GM21717 (cell line): ENCODE data around the gene FGG.
"Not testable (repeated sequence)": the region's sequence is repeated elsewhere in the genome, so short reads cannot be mapped to it uniquely, and the experiment has no call there.

Experiments
- ATAC-seq: cut with Tn5 transposase; IDR thresholded peaks from one replicate; pipeline ENCODE4 v1.9.1; 2021; ENCODE audit warnings: mild to moderate bottlenecking, moderate library complexity; ENCODE audit not compliant: unreplicated experiment

The FGG gene

GRCh38 chr4:154614306-154614705 is 1.9 kb upstream of the FGG start:
- no peak for ATAC-seq

DNA sequence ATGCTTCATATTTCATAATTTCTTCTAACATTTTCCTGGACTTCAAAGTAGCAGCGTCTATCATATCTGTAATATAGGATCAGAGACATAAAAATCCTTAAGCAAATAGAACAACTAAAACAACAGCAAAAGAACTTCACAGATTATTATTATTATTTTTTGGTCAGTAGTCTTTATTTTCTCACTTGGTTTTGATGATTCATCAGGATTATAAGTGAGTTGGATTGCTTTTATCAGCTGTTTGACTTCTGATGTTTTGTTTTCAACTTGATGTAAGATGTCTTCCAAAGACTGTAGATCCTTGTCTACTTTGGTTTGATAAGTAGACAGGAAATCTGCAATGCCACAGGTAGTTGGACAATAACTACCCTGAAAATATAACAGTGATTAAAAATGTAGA is 623 bp downstream of the FGG start:
- no peak for ATAC-seq

DNA sequence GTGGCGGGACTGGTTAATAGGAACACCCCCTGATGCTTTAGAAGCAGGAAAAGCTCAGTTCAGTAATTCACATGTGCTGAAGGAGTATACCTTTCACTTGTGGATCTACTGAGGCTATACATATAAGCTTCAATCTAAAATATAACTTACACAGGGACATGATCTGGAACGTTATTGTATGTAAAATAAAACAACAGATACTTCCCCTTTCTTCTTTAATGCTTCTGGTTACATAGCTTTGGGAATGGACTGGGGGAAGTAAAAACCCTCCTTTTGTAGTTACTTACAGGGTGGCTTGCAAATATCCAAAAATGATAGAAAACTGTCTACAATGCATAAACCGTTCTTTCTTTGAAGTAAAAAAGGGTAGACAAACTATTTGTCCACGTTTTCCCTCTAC is 1.9 kb downstream of the FGG start:
- no peak for ATAC-seq

GRCh38 chr4:154609532-154609931 is 2.9 kb downstream of the FGG start:
- no peak for ATAC-seq

- no peak for ATAC-seq
Measured at GRCh38 chr4:154608361-154609252, 3.8 kb downstream of the FGG start.

DNA sequence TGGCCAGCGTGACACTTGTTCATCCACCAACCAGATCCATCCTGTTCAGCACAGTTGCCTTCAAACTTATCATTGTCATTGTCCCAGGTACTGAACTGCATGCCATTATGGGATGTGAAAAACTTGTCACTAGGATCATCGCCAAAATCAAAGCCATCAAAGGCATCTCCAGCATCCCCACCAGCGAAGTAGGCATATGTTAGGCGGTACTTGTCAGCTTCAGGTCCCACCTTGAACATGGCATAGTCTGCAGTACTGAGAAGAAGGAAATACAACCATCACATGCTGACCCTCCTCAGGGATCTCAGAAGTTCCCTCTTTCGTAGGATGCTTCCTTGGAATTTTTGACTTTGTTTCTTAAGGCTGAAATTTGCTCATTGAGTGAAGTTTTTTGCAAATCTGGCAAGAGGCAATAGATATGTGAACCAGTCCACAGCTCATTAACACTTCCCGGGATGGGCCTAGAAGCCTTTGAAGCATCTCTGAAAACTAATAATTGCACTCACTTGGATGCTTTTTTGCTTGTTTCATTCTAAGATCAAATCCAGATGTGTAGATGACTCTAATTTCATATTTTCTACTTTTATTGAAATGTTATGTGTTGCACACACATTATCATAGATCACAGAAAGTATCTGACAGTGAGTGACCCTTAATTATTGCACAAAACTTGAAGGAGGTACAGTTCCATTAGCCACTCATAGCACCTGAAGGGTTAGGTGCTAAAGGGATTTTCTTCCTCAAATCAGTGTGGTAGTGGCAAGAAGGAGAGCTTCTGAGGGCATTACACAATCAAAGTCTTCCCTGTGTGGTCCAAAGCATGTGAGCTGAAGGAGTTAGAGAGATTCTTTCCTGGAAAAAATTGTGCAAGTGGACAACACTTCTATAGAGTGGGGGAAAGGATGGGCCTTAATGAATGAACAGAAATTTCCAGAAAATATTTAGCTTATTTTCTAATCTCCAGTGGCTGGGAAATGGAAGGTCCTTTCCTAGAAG is 5.4 kb downstream of the FGG start:
- ATAC-seq = no peak

DNA sequence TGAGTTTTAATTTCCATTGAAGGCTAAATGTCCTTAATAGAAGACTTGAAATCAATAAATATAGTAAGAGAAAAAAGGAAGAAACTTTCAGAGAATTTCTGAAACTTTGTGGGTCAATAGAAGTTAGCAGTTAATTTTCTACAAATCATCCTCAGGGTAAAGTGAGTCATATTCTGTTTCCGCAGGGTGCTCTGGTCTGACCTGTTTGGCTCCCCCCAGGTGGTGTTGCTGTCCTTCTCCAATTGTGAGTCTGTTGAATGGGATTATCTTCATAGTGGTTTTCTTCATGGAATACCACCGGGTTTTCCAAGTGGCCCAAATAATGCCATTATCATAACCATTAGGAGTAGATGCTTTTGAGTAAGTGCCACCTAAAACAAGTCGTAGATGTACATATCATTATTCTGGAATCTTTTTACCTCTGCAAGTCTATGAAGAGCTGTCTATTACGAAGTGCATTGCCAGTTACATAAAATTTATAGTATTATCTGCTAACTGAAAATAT is 7.7 kb downstream of the FGG start:
- no peak for ATAC-seq

DNA sequence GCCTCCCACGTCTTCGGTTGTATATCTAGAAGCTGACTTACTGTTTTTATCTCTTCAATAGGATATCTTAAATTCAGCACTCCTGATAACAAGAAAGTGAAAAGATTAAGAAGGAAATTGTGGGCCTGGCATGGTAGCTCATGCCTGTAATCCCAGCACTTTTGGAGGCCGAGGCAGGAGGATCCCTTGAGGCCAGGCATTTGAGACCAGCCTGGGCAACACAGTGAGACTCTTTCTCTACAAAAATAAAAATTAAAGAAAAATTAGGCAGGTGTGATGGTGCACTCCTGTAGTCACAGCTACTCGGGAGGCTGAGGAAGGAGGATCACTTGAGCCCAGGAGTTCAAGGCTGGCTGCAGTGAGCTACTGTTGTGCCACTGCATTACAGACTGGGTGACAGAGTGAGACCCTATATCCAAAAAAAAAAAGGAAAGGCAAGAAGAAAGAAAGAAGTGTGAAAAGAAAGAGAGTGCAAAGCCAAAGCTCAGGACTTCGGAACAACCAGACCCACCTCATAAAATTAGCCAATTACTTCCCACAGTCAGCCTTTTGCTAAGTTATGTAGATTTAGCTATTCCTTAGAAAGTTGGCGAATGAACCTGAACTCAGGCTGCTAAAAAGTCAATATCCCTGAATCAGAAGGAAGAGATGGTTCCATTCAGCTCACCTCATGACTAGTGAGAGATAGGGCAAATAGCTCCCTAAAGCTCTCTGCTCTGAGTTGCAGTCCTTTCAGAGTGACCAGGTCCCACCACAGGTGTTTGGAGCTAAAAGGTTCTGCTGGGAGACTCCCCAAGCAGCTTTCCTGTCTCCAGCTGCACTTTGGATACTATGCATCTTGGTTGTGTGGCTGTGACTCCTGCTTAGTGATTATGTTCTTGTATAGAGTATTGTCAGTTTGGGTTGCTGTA is 9.2 kb downstream of the FGG start:
- ATAC-seq = no peak

DNA sequence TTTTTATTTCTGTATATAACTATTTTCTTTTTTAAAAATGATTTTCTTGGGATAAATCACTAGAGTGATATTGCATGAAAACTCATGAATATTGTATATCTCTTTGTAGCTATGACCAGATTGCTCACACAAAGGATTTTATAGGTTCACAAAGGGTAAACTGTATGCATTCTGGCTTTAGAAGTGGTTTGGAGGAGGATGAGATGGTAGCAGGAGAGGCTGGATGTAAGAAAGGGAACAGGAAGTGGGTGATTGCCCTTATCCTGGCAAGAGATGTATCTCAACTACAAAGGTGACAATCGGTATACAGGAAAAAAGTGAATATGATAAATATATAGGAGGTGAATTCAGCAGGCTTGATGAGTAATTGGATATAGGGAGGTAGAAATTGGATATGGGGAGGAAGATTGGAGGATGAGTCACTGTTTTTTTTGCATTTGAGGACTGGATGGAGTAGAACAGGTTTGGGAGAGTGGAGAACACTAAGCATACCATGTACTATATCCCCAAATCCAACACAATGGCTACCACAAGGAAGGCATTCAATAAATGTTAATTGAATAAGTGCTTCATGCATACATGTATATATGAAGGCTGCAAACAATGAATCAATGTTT is 9.9 kb downstream of the FGG start:
- ATAC-seq = no peak

DNA sequence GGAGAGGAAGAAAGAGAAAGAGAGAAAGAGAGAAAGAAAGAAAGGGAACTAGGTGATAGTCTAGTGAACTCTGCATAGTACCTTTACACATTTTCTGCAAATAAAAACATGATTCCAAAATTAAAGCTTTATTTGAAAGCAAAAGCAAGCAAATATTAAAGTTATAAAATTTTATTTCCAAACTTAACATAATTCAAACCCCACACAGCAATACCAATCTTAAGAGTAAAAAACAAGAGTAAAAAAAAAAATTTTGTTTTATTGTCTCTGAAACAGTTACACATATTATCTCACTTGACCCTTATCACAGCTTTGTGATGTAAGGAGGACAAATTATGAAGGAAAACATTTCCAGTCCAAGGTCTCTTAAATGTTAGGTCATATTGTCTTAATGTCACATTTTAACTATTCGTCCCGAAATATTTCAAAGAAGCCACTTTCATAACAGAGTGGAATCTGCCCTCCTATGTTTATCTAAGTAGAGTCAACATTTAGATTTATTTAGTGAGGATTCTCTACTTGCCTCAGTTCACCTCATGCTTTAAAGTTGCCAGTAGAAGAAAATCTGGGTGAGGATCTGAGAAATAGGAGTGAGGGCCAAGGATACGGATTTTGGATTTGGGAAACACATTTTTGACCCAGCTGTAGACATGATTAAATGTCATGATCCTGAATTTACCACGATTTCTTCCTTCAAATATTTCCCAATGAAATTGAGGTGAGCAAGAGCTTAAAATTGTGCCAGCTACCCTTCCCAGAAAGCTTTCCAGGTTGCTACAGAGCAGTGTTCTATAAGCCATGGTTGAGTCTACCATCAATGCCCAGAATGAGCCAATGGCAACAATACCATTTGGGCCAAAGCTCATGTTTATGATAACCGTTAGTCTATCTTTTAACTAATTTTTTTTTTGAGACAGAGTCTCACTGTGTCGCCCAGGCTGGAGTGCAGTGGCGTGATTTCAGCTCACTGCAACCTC is 14.4 kb downstream of the FGG start:
- ATAC-seq = no peak

DNA sequence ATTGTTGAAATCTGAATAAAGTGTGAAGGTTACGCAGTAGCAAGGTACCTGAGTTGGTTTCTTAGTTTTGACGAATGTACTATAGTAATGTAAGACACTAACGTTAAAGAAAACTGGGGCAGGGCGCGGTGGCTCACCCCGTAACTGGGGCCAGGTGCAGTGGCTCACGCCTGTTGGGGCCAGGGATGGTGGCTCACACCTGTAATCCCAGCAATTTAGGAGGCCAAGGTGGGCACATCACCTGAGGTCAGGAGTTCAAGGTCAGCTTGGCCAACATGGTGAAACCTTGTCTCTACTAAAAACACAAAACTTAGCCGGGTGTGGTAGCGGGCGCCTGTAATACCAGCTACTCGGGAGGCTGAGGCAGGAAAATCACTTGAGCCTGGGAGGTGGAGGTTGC is 15.2 kb downstream of the FGG start:
- ATAC-seq = not testable (repeated sequence)

- no peak for ATAC-seq
Measured at GRCh38 chr4:154595807-154596206, 16.6 kb downstream of the FGG start.

- ATAC-seq = not testable (repeated sequence)
Measured at GRCh38 chr4:154594343-154594742, 18.1 kb downstream of the FGG start.

DNA sequence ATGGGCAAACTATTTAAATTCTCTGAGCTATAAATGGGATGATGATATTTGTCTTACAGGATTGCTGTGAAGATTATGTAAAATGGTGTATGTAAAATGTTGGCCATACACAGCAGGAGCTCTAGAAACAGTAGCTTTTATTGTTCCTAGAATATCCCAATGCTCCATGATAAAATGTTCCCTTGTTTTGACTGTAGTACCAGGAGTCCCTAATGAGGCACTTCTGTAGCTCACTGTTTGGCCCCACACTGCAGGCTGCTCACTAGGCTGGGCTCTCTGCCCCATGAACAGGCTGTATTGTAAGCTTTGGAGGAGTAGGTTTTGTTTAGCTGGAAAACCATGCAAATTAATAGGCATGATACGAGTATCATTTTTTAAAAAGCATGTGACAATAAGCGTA is 18.6 kb downstream of the FGG start:
- ATAC-seq = no peak

GRCh38 chr4:154591890-154592289 is 20.6 kb downstream of the FGG start:
- ATAC-seq = no peak

- ATAC-seq = no peak
Measured at GRCh38 chr4:154590329-154591006, 22.0 kb downstream of the FGG start, which contains the start of gene FGA. Gene FGA (minus strand): TSS chr4:154590742. CDS start chr4:154590687, 55 bp downstream.

GRCh38 chr4:154589296-154590197 is 22.9 kb downstream of the FGG start:
- ATAC-seq = no peak
